Neural crest cell (in vitro differentiated cells): ENCODE measurements around the gene RASGEF1C. TPM values are rescaled to one million over a fixed set of nuclear protein-coding genes. Genes with fewer than 3 reads are reported as not detected.
A peak's percentile ranks its signal among the peaks of the same experiment; 100 is the strongest.

Experiments
- DNase-seq: peaks from one replicate; pipeline ENCODE4 v3.0.0; 2021; ENCODE audit warnings: low read depth, mixed read lengths, low spot score
- H3K27ac Mint-ChIP-seq: one replicate; pipeline ENCODE4 v1.8.0; 2021; ENCODE audit warnings: mild to moderate bottlenecking, mixed read lengths; ENCODE audit not compliant: unreplicated experiment
- H3K27me3 Mint-ChIP-seq: 2 replicates; pipeline ENCODE4 v1.8.0; 2021; ENCODE audit warnings: low read depth, mild to moderate bottlenecking, mixed read lengths
- H3K36me3 Mint-ChIP-seq: 2 replicates; pipeline ENCODE4 v1.8.0; 2021; ENCODE audit warnings: low read depth, mild to moderate bottlenecking, mixed read lengths
- H3K4me1 Mint-ChIP-seq: 2 replicates; pipeline ENCODE4 v1.8.0; 2021; ENCODE audit warnings: mixed read lengths
- H3K4me3 Mint-ChIP-seq: one replicate; pipeline ENCODE4 v1.8.0; 2021; ENCODE audit warnings: mild to moderate bottlenecking, mixed read lengths
- H3K9me3 Mint-ChIP-seq: 2 replicates; pipeline ENCODE4 v1.8.0; 2021; ENCODE audit warnings: mixed read lengths
- total RNA-seq: library from RNA; stranded (reverse); gene quantifications from 2 replicates; pipeline ENCODE4 v1.2.1, GENCODE V29; 2021
- TF ChIP-seq, protein P1 (sequence below): fragments of 200-600 bp; sonication (generic); conservative IDR thresholded peaks from 2 replicates; pipeline ENCODE4 v1.5.0; 2021; ENCODE audit warnings: antibody characterized with exemption, mild to moderate bottlenecking

The RASGEF1C gene
- total RNA-seq, 1 donor from 2014 or later: 1.7 TPM

DNA sequence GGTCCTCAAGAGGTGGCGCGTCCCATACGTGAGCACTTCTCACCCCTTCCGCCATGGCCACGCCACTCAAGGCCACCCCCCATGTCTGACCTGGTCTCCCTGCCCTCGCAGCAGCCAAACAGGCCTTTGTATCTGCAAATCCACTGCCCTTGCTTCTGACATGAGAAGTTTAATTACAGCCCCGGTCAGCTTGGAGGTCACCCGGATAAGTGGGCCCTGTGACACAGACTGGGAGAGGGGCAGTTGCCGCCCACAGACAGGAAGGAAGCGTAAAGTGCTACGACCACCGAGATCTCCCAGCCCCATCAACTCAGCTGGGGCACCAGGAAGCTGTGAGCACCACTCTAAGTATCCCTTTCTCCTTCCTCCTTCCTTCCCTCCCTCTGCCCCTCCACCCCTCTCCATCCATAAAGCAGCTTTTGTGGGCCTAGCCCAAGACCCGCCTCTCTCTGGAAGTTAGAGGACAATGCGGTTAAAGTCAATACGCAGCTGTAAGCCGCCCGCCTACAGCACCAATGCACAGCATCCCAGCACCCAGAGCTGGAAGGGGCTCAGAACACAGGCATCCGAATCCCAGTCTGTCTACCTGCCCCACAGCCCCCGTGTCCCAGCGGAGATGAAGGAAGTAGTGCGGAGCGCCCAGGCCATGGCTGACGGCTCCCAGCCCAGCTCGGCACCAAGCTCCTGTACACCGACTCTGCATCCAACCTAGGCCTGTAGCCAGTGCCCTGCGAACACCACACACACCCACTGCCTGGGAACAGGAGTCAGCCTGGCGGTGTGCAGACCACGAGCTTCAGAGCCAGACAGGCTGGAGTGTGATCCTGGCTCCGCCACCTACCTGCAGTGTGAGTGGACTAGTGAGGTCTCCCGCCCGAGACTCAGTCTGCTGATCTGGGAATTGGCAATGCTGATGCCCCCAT lies 92.7 kb downstream of the RASGEF1C start:
- H3K4me3 Mint-ChIP-seq: no peak overlapping the region
- TF ChIP-seq, protein P1, sequence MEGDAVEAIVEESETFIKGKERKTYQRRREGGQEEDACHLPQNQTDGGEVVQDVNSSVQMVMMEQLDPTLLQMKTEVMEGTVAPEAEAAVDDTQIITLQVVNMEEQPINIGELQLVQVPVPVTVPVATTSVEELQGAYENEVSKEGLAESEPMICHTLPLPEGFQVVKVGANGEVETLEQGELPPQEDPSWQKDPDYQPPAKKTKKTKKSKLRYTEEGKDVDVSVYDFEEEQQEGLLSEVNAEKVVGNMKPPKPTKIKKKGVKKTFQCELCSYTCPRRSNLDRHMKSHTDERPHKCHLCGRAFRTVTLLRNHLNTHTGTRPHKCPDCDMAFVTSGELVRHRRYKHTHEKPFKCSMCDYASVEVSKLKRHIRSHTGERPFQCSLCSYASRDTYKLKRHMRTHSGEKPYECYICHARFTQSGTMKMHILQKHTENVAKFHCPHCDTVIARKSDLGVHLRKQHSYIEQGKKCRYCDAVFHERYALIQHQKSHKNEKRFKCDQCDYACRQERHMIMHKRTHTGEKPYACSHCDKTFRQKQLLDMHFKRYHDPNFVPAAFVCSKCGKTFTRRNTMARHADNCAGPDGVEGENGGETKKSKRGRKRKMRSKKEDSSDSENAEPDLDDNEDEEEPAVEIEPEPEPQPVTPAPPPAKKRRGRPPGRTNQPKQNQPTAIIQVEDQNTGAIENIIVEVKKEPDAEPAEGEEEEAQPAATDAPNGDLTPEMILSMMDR: no peak
- no peaks in the 10 kb centered on the region for H3K9me3 Mint-ChIP-seq
- peak overlapping the region; percentile 93 for H3K27ac Mint-ChIP-seq
- DNase-seq: peak; percentile 29
- peaks cover 23% of the 10 kb centered on the region for H3K4me1 Mint-ChIP-seq
- H3K27me3 Mint-ChIP-seq: no peaks in the 10 kb centered on the region
- no peaks in the 10 kb centered on the region for H3K36me3 Mint-ChIP-seq

DNA sequence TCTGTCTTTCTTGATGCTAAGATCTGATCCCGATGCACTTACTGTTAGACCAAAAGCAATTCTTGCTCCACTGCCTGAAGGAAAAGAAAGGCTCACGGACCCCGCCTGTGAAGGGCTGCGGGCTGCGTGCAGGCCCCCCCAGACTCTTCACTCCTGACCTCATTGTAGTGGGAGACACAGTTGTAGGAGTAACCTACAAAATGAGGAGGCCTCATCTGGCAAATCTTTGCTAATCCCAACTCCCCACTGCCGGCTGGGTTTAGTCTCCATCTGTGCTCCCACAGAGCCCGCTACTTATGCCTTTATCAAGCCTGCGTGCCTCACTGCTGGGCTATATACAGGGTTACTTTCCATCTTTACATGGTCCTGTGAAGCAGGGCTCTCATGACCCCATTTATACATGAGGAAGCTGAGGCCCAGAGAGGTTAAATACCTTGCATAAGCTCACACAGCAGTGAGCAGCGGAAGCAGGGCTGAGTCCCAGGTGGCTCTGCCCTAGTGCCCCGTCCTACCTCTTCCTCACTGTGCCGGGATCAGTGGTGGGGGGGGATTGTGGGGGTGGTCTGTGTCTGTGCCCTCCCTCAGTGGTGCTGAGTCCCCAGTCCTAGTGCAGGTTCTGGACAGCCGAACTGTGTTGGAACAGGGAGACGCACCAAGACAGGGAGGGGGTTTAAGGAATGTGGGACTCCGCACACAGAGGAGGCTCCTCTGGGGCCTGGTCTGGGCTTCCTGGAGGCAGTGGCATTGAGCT lies 93.5 kb downstream of the RASGEF1C start:
- no peaks in the 10 kb centered on the region for H3K9me3 Mint-ChIP-seq
- no peaks in the 10 kb centered on the region for H3K36me3 Mint-ChIP-seq
- H3K4me1 Mint-ChIP-seq: peaks cover 23% of the 10 kb centered on the region
- peak overlapping the region; percentile 93 for H3K27ac Mint-ChIP-seq
- H3K4me3 Mint-ChIP-seq: no peak overlapping the region
- TF ChIP-seq, protein P1: no peak
- no peaks in the 10 kb centered on the region for H3K27me3 Mint-ChIP-seq
- no peak for DNase-seq

DNA sequence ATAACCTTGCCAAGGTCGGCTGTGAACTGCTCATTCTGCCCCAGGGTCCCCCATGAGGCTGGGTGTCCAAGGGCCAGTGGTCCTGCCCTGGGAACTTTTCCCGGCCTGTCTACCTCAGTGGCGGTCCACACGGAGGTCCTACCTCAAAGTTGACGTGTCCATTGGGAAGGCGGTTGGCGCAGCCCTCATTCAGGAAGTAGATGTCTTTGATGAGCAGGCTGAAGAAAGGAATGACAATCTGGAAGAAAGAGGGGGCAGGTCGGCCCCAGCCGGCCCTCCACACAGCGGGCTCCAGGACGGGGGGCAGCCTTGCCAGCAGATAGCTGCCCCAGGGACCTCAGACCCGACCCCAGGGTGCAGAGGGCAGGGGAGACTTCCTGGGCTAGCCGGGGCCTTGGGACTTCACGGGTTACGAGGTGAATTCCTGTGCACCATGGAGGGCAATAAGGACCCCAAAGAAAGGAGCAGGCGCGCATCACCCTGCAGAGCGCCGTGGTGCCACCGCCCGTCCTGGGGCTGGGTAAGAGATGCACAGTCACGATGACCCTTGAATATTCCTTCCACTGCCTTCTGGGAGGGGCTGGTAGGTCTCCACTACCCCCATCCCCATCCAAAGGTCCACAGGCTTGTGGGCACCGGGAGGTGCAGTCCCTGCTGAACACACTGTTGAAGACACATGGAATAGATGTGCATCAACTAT lies 94.6 kb downstream of the RASGEF1C start:
- no peaks in the 10 kb centered on the region for H3K9me3 Mint-ChIP-seq

DNA sequence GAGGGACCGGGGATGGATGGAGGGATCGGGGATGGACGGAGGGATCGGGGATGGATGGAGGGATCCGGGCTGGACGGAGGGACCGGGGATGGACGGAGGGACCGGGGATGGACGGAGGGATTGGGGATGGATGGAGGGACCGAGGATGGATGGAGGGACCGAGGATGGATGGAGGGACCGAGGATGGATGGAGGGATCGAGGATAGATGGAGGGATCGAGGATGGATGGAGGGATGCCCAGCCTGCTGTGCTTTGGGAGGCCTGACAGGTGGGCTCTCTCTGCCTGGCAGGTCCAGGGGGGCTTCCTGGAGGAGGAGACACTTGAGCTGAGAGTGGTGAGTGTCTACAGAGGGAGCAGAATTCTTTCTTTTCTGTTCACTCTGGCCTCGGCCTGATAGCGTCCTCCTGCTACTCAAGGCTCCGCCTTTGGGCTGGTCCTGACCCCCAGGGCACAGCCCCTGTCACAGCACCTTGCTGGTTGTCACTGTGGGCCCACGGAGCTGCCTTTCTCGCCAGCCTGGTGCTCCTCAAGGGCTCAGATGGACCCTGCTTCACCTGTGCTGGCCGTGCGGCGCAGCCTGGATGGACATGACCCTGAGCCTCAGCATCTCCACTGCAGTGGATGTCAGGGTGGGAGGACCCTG lies 95.2 kb downstream of the RASGEF1C start:
- no peaks in the 10 kb centered on the region for H3K27me3 Mint-ChIP-seq
- no peak overlapping the region for H3K27ac Mint-ChIP-seq
- TF ChIP-seq, protein P1: no peak
- no peaks in the 10 kb centered on the region for H3K9me3 Mint-ChIP-seq
- DNase-seq: no peak
- no peak overlapping the region for H3K4me3 Mint-ChIP-seq
- H3K4me1 Mint-ChIP-seq: peaks cover 23% of the 10 kb centered on the region
- H3K36me3 Mint-ChIP-seq: no peaks in the 10 kb centered on the region

More for the DNA sequence above, 94.6 kb downstream of the RASGEF1C start:
- no peak for DNase-seq
- Mint-ChIP-seq H3K27me3 (no peaks in the 10 kb centered on the region), H3K4me1 (peaks cover 23% of the 10 kb centered on the region), H3K27ac (no peak overlapping the region), H3K4me3 (no peak overlapping the region), H3K36me3 (no peaks in the 10 kb centered on the region)
- TF ChIP-seq, protein P1: no peak
